ENCODE measurements around the gene TMIGD1. TPM values are rescaled to one million over a fixed set of nuclear protein-coding genes. Genes with fewer than 3 reads are reported as not detected.
A peak's percentile ranks its signal among the peaks of the same experiment; 100 is the strongest.

The TMIGD1 gene
- total and polyA plus RNA-seq, 8 donors = not detected

DNA sequence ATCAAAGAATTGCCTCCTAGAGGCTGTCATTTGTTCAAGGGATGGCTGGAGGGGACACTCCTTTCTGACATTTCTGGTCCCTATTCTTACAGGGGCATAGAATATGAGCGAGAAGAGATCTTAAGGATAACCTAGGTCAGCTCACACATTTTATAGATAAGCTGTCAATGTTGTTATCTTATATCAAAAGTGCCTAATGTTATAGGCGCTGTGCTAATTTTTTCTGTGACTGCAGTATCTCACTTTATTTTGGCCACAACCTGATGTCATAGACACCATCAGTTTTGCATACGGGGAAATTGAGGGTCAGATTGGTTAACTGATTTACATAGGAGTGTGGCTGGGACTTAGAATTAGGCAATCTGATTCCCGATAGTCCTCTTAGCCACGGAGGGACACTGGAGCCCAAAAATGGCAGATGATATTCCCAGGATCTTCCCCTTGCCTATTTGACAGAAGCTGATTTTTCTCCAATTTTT is 46.1 kb upstream of the TMIGD1 start:
- peaks cover 0 to under 1% of the 10 kb centered on the region in 2 donors for H3K36me3 ChIP-seq
- H3K4me3 ChIP-seq = peak overlapping the region; percentile 79 to 97
- H3K27me3 ChIP-seq = no peaks in the 10 kb centered on the region
- peak overlapping the region; percentile 5 to 93 for H3K27ac ChIP-seq
- DNase-seq = no peak
- intact Hi-C loops (cut with DNase I) = no loop called here
- no peaks in the 10 kb centered on the region for H3K9me3 ChIP-seq
- no peak for ATAC-seq
- H3K4me1 ChIP-seq = peaks cover 4 to 66% of the 10 kb centered on the region in 2 donors
- TF ChIP-seq CTCF (IDR thresholded peaks at IDR 0.05) = no peak

DNA sequence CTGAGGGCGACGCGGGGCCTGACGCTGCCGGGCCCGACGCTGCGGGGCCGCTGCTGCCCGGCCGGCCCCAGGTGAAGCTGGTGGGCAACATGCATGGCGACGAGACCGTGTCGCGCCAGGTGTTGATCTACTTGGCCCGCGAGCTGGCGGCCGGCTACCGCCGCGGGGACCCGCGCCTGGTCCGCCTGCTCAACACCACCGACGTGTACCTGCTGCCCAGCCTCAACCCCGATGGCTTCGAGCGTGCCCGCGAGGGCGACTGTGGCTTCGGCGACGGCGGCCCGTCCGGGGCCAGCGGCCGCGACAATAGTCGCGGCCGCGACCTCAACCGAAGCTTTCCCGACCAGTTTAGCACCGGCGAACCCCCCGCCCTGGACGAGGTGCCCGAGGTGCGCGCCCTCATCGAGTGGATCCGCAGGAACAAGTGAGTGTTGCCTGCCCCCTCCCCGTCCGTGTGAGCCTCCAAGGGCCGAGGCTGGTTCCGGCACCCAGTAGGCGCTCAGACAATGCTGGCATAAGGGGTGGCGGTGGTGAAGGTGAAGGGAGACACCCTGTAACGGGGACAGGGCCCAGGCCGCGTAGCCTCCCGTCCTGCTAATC is 45.5 kb upstream of the TMIGD1 start:
- peak overlapping the region; percentile 79 to 97 for H3K4me3 ChIP-seq
- DNase-seq (peak in 2 of 4 donors; percentile 43 to 88), ATAC-seq (peak; percentile 7)
- no peaks in the 10 kb centered on the region for H3K9me3 ChIP-seq
- intact Hi-C loops (cut with DNase I) = no loop called here
- H3K36me3 ChIP-seq = no peaks in the 10 kb centered on the region
- H3K4me1 ChIP-seq = peaks cover 4 to 66% of the 10 kb centered on the region in 2 donors
- peak overlapping the region; percentile 91 to 93 for H3K27ac ChIP-seq
- H3K27me3 ChIP-seq = no peaks in the 10 kb centered on the region
- TF ChIP-seq CTCF (IDR thresholded peaks at IDR 0.05) = no peak

GRCh38 chr17:30378825-30379302 is 45.0 kb upstream of the TMIGD1 start, which contains the start of gene CPD:
Gene CPD (plus strand): TSS chr17:30378927. CDS start chr17:30378981, 54 bp downstream.
- peak; percentile 95 to 98 (median 97) for DNase-seq
- Histone ChIP-seq H3K36me3 (no peaks in the 10 kb centered on the region), H3K27ac (peak within 1 kb of the TSS; percentile 91 to 93), H3K9me3 (no peaks in the 10 kb centered on the region), H3K27me3 (no peaks in the 10 kb centered on the region), H3K4me3 (peak within 1 kb of the TSS; percentile 79 to 97), H3K4me1 (peaks cover 4 to 63% of the 10 kb centered on the region in 2 donors)
- TF ChIP-seq CTCF (IDR thresholded peaks at IDR 0.05) = peak in 1 of 2 donors; percentile 21
- intact Hi-C loops (cut with DNase I) = no loop called here
- peak; percentile 96 for ATAC-seq

- TF ChIP-seq CTCF (IDR thresholded peaks at IDR 0.05) = no peak
- DNase-seq (peak in 3 of 4 donors; percentile 44 to 86 (median 52)), ATAC-seq (peak; percentile 23)
These were observed 44.5 kb upstream of the TMIGD1 start for GRCh38 chr17:30378241-30378824.

DNA sequence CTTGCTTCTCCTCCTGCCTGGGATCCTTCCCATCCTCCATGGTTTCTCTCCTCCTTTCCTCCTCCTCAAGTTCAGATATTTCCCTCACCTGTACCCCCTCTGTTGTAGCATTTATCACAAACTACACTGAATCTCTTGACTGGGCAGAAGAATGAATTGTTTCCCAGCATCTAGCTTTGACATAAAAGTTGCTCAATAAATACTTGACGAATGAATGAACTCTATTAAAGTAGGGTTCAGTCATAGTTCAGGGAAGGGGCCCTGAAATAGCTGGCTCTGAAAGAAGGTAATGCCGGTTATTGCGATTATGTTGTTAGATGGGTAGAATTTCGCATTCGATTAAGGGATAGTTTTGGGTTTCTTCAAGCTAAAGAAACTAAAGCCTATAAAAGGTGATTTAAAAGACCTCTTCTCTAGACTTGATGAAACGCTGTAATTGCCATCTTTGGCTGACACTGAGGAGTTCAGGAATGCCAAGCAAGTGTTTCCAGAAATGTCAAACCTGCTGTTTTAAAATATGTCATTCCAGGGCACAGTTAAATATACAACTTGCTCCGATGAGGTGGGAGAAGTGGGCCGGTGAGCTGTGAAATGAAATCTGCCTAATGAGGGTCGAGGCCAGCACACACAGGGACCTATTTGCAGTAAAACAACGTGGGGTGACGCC is 43.9 kb upstream of the TMIGD1 start:
- Histone ChIP-seq H3K27ac (peak overlapping the region; percentile 91 to 93), H3K27me3 (no peaks in the 10 kb centered on the region), H3K9me3 (no peaks in the 10 kb centered on the region), H3K4me3 (peak overlapping the region in 1 of 2 donors; percentile 97), H3K4me1 (peaks cover 4 to 52% of the 10 kb centered on the region in 2 donors), H3K36me3 (no peaks in the 10 kb centered on the region)
- DNase-seq (no peak), ATAC-seq (no peak)
- intact Hi-C loops (cut with DNase I) = no loop called here
- no peak for TF ChIP-seq CTCF (IDR thresholded peaks at IDR 0.05)

More at GRCh38 chr17:30378241-30378824, 44.5 kb upstream of the TMIGD1 start:
- Histone ChIP-seq H3K27ac (peak overlapping the region; percentile 91 to 93), H3K9me3 (no peaks in the 10 kb centered on the region), H3K36me3 (no peaks in the 10 kb centered on the region), H3K27me3 (no peaks in the 10 kb centered on the region), H3K4me3 (peak overlapping the region; percentile 79 to 97), H3K4me1 (peaks cover 4 to 58% of the 10 kb centered on the region in 2 donors)
- intact Hi-C loops (cut with DNase I) = no loop called here

Data from left lung (tissue), 10 donors.